ENCODE results near the gene DIPK1B. TPM values are rescaled to one million over a fixed set of nuclear protein-coding genes. Genes with fewer than 3 reads are reported as not detected.

The DIPK1B gene
- total RNA-seq, 1 experiment from 2014 or later: not detected

DNA sequence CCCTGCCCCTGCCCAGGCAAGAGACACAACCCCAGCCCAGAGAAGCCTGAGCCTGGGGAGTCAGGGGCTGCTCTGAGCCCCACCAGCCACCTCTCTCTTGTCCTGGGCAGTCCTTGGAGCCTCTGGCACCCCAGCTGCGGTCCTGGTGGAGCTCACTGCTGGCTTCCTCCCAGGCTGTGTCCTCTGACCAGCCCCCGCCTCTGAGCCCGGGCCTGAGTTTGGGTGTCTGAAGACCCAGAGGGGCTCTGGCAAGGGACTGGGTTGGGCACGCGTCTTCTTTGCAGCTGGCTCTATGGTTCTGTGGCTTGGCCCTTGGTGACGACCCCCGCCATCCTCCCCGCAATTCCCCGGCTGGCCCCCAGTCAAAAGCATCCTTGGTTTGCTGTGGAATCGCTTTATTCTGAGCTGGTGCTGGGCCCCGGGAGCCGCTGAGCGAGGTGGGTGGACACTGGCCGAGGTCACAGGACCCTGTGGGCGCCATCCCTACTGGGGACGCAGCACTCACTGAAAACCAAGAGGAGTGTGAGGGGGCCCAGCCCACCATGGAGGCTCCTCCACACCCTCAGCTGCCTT is 31.4 kb downstream of the DIPK1B start:
- CTCF ChIA-PET: no interaction called here
- no peak overlapping the region for H3K27ac Mint-ChIP-seq (ENCODE audit: low read depth, unreplicated experiment)
- no peaks in the 10 kb centered on the region for H3K36me3 Mint-ChIP-seq (ENCODE audit: insufficient read depth, unreplicated experiment)
- intact Hi-C loops (cut with micrococcal nuclease): no loop called here
- POLR2A ChIA-PET: interaction anchor here (2.5 kb wide), 1 partner anchor 16 kb away, joined by 6 read pairs; no protein-coding TSS in a partner anchor
- H3K4me3 Mint-ChIP-seq (ENCODE audit: unreplicated experiment): no peak overlapping the region
- no peaks in the 10 kb centered on the region for H3K4me1 Mint-ChIP-seq (ENCODE audit: insufficient read depth, unreplicated experiment)
- H3K9me3 Mint-ChIP-seq (ENCODE audit: unreplicated experiment): no peaks in the 10 kb centered on the region
- H3K27me3 Mint-ChIP-seq (ENCODE audit: insufficient read depth, unreplicated experiment): peaks cover 27% of the 10 kb centered on the region
- BruUV-seq (replicated peaks): no TSS peak
- no peak for DNase-seq (ENCODE audit: unreplicated experiment)
- TF ChIP-seq, protein P1, sequence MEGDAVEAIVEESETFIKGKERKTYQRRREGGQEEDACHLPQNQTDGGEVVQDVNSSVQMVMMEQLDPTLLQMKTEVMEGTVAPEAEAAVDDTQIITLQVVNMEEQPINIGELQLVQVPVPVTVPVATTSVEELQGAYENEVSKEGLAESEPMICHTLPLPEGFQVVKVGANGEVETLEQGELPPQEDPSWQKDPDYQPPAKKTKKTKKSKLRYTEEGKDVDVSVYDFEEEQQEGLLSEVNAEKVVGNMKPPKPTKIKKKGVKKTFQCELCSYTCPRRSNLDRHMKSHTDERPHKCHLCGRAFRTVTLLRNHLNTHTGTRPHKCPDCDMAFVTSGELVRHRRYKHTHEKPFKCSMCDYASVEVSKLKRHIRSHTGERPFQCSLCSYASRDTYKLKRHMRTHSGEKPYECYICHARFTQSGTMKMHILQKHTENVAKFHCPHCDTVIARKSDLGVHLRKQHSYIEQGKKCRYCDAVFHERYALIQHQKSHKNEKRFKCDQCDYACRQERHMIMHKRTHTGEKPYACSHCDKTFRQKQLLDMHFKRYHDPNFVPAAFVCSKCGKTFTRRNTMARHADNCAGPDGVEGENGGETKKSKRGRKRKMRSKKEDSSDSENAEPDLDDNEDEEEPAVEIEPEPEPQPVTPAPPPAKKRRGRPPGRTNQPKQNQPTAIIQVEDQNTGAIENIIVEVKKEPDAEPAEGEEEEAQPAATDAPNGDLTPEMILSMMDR (IDR thresholded peaks at IDR 0.05; ENCODE audit: unreplicated experiment): no peak

DNA sequence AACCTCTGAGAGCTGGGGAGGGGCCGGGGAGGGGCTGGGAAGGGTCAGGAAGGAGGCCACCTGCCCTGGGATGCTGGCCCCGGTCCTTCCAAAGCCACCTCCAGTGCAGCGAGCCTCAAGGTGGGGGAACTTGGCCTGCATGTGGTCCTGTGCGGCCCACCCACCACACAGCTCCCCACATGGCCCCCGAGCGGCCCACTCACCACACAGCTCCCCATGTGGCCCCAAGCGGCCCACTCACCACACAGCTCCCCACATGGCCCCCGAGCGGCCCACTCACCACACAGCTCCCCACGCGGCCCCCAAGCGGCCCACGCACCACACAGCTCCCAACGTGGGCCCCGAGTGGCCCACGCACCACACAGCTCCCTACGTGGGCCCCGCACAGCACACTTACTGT is 32.4 kb downstream of the DIPK1B start:
- no TSS peak for BruUV-seq (replicated peaks)
- no peaks in the 10 kb centered on the region for H3K9me3 Mint-ChIP-seq (ENCODE audit: unreplicated experiment)
- intact Hi-C loops (cut with micrococcal nuclease): no loop called here
- TF ChIP-seq, protein P1 (IDR thresholded peaks at IDR 0.05; ENCODE audit: unreplicated experiment): no peak
- H3K36me3 Mint-ChIP-seq (ENCODE audit: insufficient read depth, unreplicated experiment): no peaks in the 10 kb centered on the region
- no peak overlapping the region for H3K4me3 Mint-ChIP-seq (ENCODE audit: unreplicated experiment)
- CTCF ChIA-PET: interaction anchor here (0.6 to 0.7 kb wide), 2 partner anchors 13 to 285 kb away, joined by 3 read pairs; no protein-coding TSS in a partner anchor
- POLR2A ChIA-PET: interaction anchor here (0.6 to 2.5 kb wide), 3 partner anchors 10 to 17 kb away, joined by 3 to 6 read pairs (median 3); no protein-coding TSS in a partner anchor
- no peak for DNase-seq (ENCODE audit: unreplicated experiment)
- H3K4me1 Mint-ChIP-seq (ENCODE audit: insufficient read depth, unreplicated experiment): no peaks in the 10 kb centered on the region
- peaks cover 17% of the 10 kb centered on the region for H3K27me3 Mint-ChIP-seq (ENCODE audit: insufficient read depth, unreplicated experiment)
- H3K27ac Mint-ChIP-seq (ENCODE audit: low read depth, unreplicated experiment): no peak overlapping the region

DNA sequence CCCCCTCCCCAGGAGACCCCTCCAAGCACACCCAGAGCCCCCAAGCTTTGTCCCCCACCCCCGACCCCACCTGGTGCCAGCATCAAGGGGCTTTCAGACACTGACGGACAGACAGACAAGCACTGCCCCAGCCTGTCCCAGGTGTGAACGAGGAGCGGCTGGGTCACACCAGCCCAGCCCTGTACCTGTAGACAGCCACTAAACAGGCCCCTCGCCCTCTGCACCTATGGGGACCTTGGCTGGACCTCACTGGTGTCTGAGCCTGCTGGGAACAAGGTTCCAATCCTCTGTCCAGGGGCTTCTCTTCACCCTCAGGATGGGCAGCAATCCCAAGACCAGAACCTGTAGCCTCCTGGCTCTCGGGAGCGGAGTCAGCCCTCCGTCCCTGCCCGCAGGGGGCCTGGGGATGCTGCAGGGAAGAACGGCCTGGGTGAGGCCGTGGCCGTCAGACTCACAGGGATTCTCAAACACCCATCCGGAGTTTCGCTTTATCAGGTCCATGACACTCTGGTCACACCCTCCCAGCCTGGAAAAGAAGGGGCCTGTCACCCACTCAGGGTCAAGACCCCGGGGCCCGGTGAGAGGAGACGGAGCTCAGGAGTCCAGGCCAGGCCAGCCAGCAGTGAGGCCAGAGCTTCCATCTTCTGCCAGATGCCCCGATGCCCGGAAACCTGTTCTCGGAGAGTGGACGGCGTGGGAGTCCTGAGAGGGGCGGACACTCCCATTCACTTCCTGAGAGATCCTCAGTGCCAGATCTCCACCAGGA is 33.2 kb downstream of the DIPK1B start:
- Mint-ChIP-seq H3K27ac (ENCODE audit: low read depth, unreplicated experiment) (no peak overlapping the region), H3K4me1 (ENCODE audit: insufficient read depth, unreplicated experiment) (no peaks in the 10 kb centered on the region), H3K27me3 (ENCODE audit: insufficient read depth, unreplicated experiment) (peaks cover 16% of the 10 kb centered on the region), H3K36me3 (ENCODE audit: insufficient read depth, unreplicated experiment) (no peaks in the 10 kb centered on the region), H3K9me3 (ENCODE audit: unreplicated experiment) (no peaks in the 10 kb centered on the region), H3K4me3 (ENCODE audit: unreplicated experiment) (no peak overlapping the region)
- DNase-seq (ENCODE audit: unreplicated experiment): no peak
- POLR2A ChIA-PET: interaction anchor here (0.6 to 1.0 kb wide), 2 partner anchors 9 to 12 kb away, joined by 3 read pairs; no protein-coding TSS in a partner anchor
- no TSS peak for BruUV-seq (replicated peaks)
- intact Hi-C loops (cut with micrococcal nuclease): no loop called here
- CTCF ChIA-PET: interaction anchor here (0.6 kb wide), 2 partner anchors 15 to 284 kb away, joined by 3 to 4 read pairs; no protein-coding TSS in a partner anchor
- TF ChIP-seq, protein P1 (IDR thresholded peaks at IDR 0.05; ENCODE audit: unreplicated experiment): no peak

DNA sequence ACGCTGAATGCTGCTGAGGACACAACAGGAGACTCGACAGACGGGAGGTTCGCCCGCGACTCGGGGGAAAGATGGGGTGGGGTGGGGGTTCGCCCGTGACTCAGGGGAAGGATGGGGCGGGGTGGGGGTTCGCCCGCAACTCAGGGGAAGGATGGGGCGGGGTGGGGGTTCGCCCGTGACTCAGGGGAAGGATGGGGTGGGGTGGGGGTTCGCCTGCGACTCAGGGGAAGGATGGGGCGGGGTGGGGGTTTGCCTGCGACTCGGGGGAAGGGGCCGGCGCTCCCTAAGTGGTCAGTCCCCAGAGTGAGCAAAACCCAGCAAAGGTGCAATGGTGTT is 33.8 kb downstream of the DIPK1B start:
- CTCF ChIA-PET: no interaction called here

More for the DNA sequence above, 33.8 kb downstream of the DIPK1B start:
- Mint-ChIP-seq H3K27ac (ENCODE audit: low read depth, unreplicated experiment) (no peak overlapping the region), H3K9me3 (ENCODE audit: unreplicated experiment) (no peaks in the 10 kb centered on the region), H3K4me1 (ENCODE audit: insufficient read depth, unreplicated experiment) (no peaks in the 10 kb centered on the region), H3K4me3 (ENCODE audit: unreplicated experiment) (no peak overlapping the region), H3K27me3 (ENCODE audit: insufficient read depth, unreplicated experiment) (peaks cover 19% of the 10 kb centered on the region), H3K36me3 (ENCODE audit: insufficient read depth, unreplicated experiment) (no peaks in the 10 kb centered on the region)
- TF ChIP-seq, protein P1 (IDR thresholded peaks at IDR 0.05; ENCODE audit: unreplicated experiment): no peak
- intact Hi-C loops (cut with micrococcal nuclease): no loop called here
- no peak for DNase-seq (ENCODE audit: unreplicated experiment)
- POLR2A ChIA-PET: no interaction called here
- BruUV-seq (replicated peaks): no TSS peak

All from MCF 10A (cell line).